Epithelial cell of proximal tubule (primary cell): ENCODE data around the gene ABHD10. TPM values are rescaled to one million over a fixed set of nuclear protein-coding genes. Genes with fewer than 3 reads are reported as not detected.

Experiments
- DNase-seq: peaks from one replicate; pipeline ENCODE4 v3.0.0-alpha.2; 2011; ENCODE audit warnings: low read depth
- H3K4me3 ChIP-seq: 2 replicates; pipeline ENCODE4 v1.5.1; 2011; ENCODE audit warnings: low read depth, mild to moderate bottlenecking, low read length
- CTCF ChIP-seq: conservative IDR thresholded peaks from 2 replicates; pipeline ENCODE4 v1.5.1; 2012; ENCODE audit warnings: low read depth, mild to moderate bottlenecking, low read length
- total RNA-seq: library from RNA; depleted of rRNA; stranded (reverse); fragments of >200 nt; gene quantifications from 2 replicates; pipeline ENCODE4 v1.2.3, GENCODE V29; 2015

ABHD10 gene
- total RNA-seq, 1 donor from 2014 or later: 18.2 TPM

GRCh38 chr3:111963424-111963823 is 15.4 kb upstream of the ABHD10 start:
- no peak for TF ChIP-seq CTCF
- DNase-seq: no peak
- no peak overlapping the region for H3K4me3 ChIP-seq

GRCh38 chr3:111965484-111965883 is 13.3 kb upstream of the ABHD10 start:
- DNase-seq: no peak
- no peak for TF ChIP-seq CTCF
- no peak overlapping the region for H3K4me3 ChIP-seq

GRCh38 chr3:111967068-111967467 is 11.8 kb upstream of the ABHD10 start:
- H3K4me3 ChIP-seq: no peak overlapping the region
- TF ChIP-seq CTCF: no peak
- DNase-seq: no peak

- no peak overlapping the region for H3K4me3 ChIP-seq
- TF ChIP-seq CTCF: peak; percentile 94
- DNase-seq: no peak
These were observed 11.1 kb upstream of the ABHD10 start for GRCh38 chr3:111967651-111968274.

- TF ChIP-seq CTCF: no peak
- DNase-seq: no peak
- H3K4me3 ChIP-seq: no peak overlapping the region
These were observed 10.3 kb upstream of the ABHD10 start for GRCh38 chr3:111968319-111969054.

- no peak overlapping the region for H3K4me3 ChIP-seq
- no peak for DNase-seq
- no peak for TF ChIP-seq CTCF
These were observed 8.4 kb upstream of the ABHD10 start for GRCh38 chr3:111970376-111970775.
